Osteocyte (in vitro differentiated cells): ENCODE measurements around the gene ATP8A2. TPM values are rescaled to one million over a fixed set of nuclear protein-coding genes. Genes with fewer than 3 reads are reported as not detected.

Experiments
- DNase-seq: peaks from one replicate; pipeline ENCODE4 v3.0.0; 2021; ENCODE audit warnings: mixed read lengths; ENCODE audit not compliant: unreplicated experiment; ENCODE audit errors: extremely low spot score
- H3K27ac Mint-ChIP-seq: one replicate; pipeline ENCODE4 v1.8.0; 2021; ENCODE audit warnings: mild to moderate bottlenecking, mixed read lengths; ENCODE audit not compliant: unreplicated experiment
- H3K27me3 Mint-ChIP-seq: one replicate; pipeline ENCODE4 v1.8.0; 2021; ENCODE audit warnings: mixed read lengths; ENCODE audit not compliant: unreplicated experiment
- H3K36me3 Mint-ChIP-seq: one replicate; pipeline ENCODE4 v1.8.0; 2021; ENCODE audit warnings: mixed read lengths; ENCODE audit not compliant: unreplicated experiment
- H3K4me1 Mint-ChIP-seq: one replicate; pipeline ENCODE4 v1.8.0; 2021; ENCODE audit warnings: mixed read lengths; ENCODE audit not compliant: unreplicated experiment
- H3K4me3 Mint-ChIP-seq: one replicate; pipeline ENCODE4 v1.8.0; 2021; ENCODE audit warnings: mild to moderate bottlenecking, moderate library complexity, mixed read lengths; ENCODE audit not compliant: unreplicated experiment
- H3K9me3 Mint-ChIP-seq: one replicate; pipeline ENCODE4 v1.8.0; 2021; ENCODE audit warnings: mixed read lengths; ENCODE audit not compliant: unreplicated experiment
- CTCF ChIP-seq: fragments of 200-600 bp; sonication (generic); IDR thresholded peaks from 2 replicates; pipeline ENCODE4 v1.5.0; 2021; ENCODE audit warnings: antibody characterized with exemption, mild to moderate bottlenecking, moderate library complexity
- total RNA-seq: library from RNA; stranded (reverse); gene quantifications from 2 replicates; pipeline ENCODE4 v1.2.1, GENCODE V29; 2021

The ATP8A2 gene
- total RNA-seq, 1 donor from 2014 or later: 1.1 TPM

- no peak for TF ChIP-seq CTCF
- Mint-ChIP-seq H3K36me3 (no peaks in the 10 kb centered on the region), H3K4me3 (no peak overlapping the region), H3K9me3 (peaks cover 9% of the 10 kb centered on the region), H3K4me1 (peaks cover 6% of the 10 kb centered on the region), H3K27me3 (no peaks in the 10 kb centered on the region), H3K27ac (no peak overlapping the region)
- DNase-seq: no peak
Measured at GRCh38 chr13:25679936-25680335, 308.2 kb downstream of the ATP8A2 start.

- H3K9me3 Mint-ChIP-seq: peaks cover 9% of the 10 kb centered on the region
- H3K4me1 Mint-ChIP-seq: peaks cover 8% of the 10 kb centered on the region
- H3K27ac Mint-ChIP-seq: no peak overlapping the region
- peak; percentile 23 for DNase-seq
- H3K36me3 Mint-ChIP-seq: no peaks in the 10 kb centered on the region
- no peaks in the 10 kb centered on the region for H3K27me3 Mint-ChIP-seq
- no peak for TF ChIP-seq CTCF
- no peak overlapping the region for H3K4me3 Mint-ChIP-seq
Measured at GRCh38 chr13:25682276-25682675, 310.5 kb downstream of the ATP8A2 start.

- no peak overlapping the region for H3K27ac Mint-ChIP-seq
- H3K9me3 Mint-ChIP-seq: peaks cover 9% of the 10 kb centered on the region
- DNase-seq: no peak
- H3K4me1 Mint-ChIP-seq: peaks cover 16% of the 10 kb centered on the region
- no peaks in the 10 kb centered on the region for H3K27me3 Mint-ChIP-seq
- no peak for TF ChIP-seq CTCF
- H3K4me3 Mint-ChIP-seq: no peak overlapping the region
- H3K36me3 Mint-ChIP-seq: no peaks in the 10 kb centered on the region
Measured at GRCh38 chr13:25683056-25683455, 311.3 kb downstream of the ATP8A2 start.

- peaks cover 24% of the 10 kb centered on the region for H3K4me1 Mint-ChIP-seq
- H3K4me3 Mint-ChIP-seq: no peak overlapping the region
- no peak overlapping the region for H3K27ac Mint-ChIP-seq
- H3K9me3 Mint-ChIP-seq: peaks cover 9% of the 10 kb centered on the region
- no peaks in the 10 kb centered on the region for H3K36me3 Mint-ChIP-seq
- H3K27me3 Mint-ChIP-seq: no peaks in the 10 kb centered on the region
- TF ChIP-seq CTCF: no peak
- DNase-seq: no peak
Measured at GRCh38 chr13:25683662-25684370, 312.0 kb downstream of the ATP8A2 start.

- H3K27me3 Mint-ChIP-seq: no peaks in the 10 kb centered on the region
- no peak for TF ChIP-seq CTCF
- no peaks in the 10 kb centered on the region for H3K36me3 Mint-ChIP-seq
- H3K9me3 Mint-ChIP-seq: peaks cover 8% of the 10 kb centered on the region
- H3K27ac Mint-ChIP-seq: no peak overlapping the region
- peaks cover 28% of the 10 kb centered on the region for H3K4me1 Mint-ChIP-seq
- DNase-seq: no peak
- no peak overlapping the region for H3K4me3 Mint-ChIP-seq
Measured at GRCh38 chr13:25684491-25684890, 312.7 kb downstream of the ATP8A2 start.
